Islet precursor cell (in vitro differentiated cells): Measurements from ENCODE around the gene NECAB3.
"Not testable (repeated sequence)": the region's sequence is repeated elsewhere in the genome, so short reads cannot be mapped to it uniquely, and the experiment has no call there.

Experiments
- DNase-seq: peaks from one replicate; pipeline ENCODE4 v3.0.0-alpha.2; 2018

Gene NECAB3

GRCh38 chr20:33674294-33675135 is at the start of gene NECAB3:
Gene NECAB3 (minus strand): TSS chr20:33674428. CDS start chr20:33674352, 76 bp downstream.
- peak; percentile 89 for DNase-seq

GRCh38 chr20:33721391-33722140 is 47.3 kb upstream of the NECAB3 start:
- DNase-seq, result no peak

- DNase-seq, result peak; percentile 93
Observed at GRCh38 chr20:33719989-33720709, 45.9 kb upstream of the NECAB3 start, which contains the start of gene PXMP4. Gene PXMP4 (minus strand): TSS chr20:33720310. CDS start chr20:33720207, 103 bp downstream.

GRCh38 chr20:33719277-33719988 is 45.2 kb upstream of the NECAB3 start:
- no peak for DNase-seq

GRCh38 chr20:33716498-33716897 is 42.3 kb upstream of the NECAB3 start:
- no peak for DNase-seq

GRCh38 chr20:33713865-33714367 is 39.7 kb upstream of the NECAB3 start:
- no peak for DNase-seq

- no peak for DNase-seq
Observed at GRCh38 chr20:33711446-33711738, 37.2 kb upstream of the NECAB3 start.

- DNase-seq, result no peak
Observed at GRCh38 chr20:33710681-33711445, 36.6 kb upstream of the NECAB3 start.

GRCh38 chr20:33709905-33710541 is 35.8 kb upstream of the NECAB3 start:
- no peak for DNase-seq

- no peak for DNase-seq
Observed at GRCh38 chr20:33709398-33709797, 35.2 kb upstream of the NECAB3 start.

GRCh38 chr20:33707668-33708067 is 33.4 kb upstream of the NECAB3 start:
- no peak for DNase-seq

GRCh38 chr20:33704197-33704924 is 30.1 kb upstream of the NECAB3 start:
- no peak for DNase-seq

- no peak for DNase-seq
Observed at GRCh38 chr20:33703498-33704137, 29.4 kb upstream of the NECAB3 start.

- no peak for DNase-seq
Observed at GRCh38 chr20:33702861-33703260, 28.6 kb upstream of the NECAB3 start.

- DNase-seq, result no peak
Observed at GRCh38 chr20:33701629-33702450, 27.6 kb upstream of the NECAB3 start.

- not testable (repeated sequence) for DNase-seq
Observed at GRCh38 chr20:33700696-33701441, 26.6 kb upstream of the NECAB3 start.

GRCh38 chr20:33698966-33699365 is 24.7 kb upstream of the NECAB3 start:
- DNase-seq, result not testable (repeated sequence)

GRCh38 chr20:33697129-33697528 is 22.9 kb upstream of the NECAB3 start:
- no peak for DNase-seq
